GM21737 (cell line): Measurements from ENCODE around the gene EIF5A2.

Source experiments
- ATAC-seq: cut with Tn5 transposase; IDR thresholded peaks from one replicate; pipeline ENCODE4 v1.9.1; 2021; ENCODE audit warnings: mild to moderate bottlenecking, moderate library complexity; ENCODE audit not compliant: unreplicated experiment

Gene EIF5A2

DNA sequence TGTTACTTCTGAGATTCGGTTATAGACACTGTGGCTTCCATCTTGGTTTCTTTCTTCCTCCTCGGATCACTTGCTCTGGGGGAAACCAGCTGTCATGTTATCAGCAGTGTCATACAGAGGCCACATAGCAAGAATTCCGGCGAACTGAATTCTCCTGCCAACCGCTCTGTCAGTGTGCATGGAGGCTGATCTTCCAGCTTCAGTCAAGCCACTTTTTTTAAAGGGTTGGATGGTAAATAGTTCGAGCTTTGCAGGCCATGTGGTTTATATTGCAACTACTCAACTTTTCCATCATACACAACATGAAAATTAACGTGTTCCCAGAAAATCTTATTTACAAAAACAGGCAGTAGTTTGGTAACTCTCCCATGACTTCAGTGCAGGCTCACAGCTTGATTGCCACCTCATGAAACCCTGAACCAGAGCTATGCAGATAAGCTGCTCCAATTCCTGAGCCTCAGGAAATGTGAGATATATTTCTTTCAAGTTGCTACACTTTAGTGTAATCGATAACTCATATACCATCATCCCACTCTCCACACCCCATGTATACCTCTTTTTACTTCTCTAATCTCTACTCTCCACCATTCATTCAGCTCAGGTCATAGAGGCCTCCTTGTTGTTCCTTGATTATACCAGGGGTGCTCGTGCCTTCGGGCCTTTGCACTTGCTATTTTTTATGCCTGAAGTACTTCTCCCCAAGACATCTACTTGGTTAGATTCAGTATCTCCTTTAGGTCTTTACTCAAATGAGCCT lies 45.6 kb downstream of the EIF5A2 start:
- no peak for ATAC-seq

DNA sequence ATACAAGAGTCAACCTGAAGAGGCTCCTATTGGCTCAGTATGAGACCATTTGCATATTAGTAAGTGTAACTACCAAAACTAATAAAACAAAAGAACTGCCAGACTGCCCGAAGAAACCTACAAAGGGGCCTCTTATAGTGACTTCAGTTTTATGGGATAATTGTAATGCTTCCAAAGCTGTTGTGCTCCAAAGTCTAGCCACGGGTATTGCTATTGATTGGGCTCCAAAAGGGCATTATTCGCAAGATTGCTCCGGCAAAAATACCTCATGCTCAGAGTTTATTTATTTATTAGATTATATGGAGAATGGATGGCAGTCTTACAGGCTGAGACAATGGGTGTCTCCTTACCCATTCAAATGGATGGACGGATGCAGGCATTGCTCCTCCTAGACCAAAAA lies 49.8 kb downstream of the EIF5A2 start:
- ATAC-seq: no peak

DNA sequence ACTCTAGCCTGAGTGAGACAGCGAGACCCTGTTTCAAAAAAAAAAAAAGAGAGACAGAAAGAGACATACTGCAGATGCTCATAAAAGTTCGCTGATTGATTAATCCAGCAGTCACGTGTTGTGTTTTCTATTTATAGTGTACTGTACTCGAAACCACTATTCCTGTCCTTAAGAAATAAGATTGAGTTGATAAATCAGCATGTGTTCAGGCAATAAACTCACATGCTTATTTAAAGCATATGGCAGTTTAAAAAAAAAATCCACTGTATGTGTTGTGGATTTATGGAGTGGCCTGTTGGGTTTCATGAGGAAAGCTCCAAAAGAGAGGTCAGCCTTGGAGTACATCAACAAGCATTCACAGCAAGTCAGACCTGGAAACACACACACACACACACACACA lies 56.1 kb downstream of the EIF5A2 start:
- ATAC-seq: no peak

DNA sequence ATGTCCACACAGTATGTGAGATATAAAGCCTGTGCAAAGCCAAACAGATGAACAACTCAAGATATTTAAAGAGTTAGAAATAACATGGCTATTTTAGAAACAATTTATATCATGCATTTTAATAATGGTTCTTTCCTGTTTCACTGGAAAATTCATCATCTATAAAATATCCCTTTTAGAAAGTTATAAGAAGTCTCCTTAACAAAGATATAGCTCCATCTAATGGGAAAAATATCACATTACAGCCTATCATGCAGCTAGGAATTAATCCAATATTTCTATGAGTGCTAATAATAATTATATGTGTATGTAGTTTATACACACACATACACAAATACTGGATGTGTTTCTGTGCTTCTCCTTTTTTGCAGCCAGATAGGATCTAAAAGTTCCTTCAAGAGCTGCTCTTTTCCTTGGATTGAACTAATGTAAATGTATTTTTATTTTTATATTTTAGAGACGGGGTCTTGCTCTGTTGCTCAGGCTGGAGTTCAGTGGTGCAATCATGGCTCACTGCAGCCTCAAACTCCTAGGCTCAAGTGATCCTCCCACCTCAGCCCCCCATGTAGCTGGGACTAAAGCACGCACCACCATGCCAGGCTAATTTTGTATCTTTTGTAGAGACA lies 60.0 kb downstream of the EIF5A2 start:
- ATAC-seq: no peak

DNA sequence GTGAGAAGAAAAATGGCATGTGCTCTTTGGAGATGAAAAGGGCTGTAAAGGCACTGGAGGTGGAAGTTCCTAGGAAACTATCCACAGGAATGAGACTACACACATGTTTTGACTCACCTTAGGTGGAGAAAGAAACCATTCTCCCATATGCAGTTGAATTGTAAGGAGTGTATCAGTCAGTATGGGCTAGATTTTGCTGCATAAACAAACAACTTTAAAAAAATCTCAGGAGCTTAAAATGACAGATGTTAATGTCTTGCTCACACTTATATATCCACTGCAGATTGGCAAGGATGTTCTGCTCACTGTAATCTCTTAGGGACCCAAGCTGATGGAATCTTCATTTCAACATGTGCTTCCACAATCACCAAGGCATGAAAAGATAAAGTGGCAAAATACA lies 64.1 kb downstream of the EIF5A2 start:
- no peak for ATAC-seq

DNA sequence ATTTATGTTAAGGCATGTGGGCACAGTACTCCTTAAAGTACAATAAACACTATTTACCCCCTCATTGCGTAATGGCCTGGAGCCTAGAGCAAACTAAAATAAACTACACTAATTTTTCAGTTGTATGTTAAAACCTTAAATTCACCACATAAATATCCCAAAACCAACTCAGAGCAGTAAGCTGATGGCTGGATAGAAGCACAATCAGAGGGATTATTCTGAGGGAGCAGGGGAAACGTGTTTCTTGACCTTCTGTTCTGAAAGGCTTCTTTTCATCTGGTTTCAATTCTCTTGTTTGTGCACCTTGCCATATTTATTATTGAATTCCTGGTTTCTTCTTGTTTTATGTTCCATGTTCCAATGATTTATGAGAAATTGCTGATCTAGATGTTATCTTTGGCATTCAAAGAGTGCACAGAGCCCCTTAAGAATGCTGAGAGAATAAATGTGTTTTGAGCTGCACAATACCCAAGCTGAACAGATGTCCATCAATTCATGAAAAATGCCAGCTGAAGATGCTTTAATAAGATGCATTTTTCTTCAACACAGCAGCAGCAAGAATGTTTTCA lies 68.1 kb downstream of the EIF5A2 start:
- ATAC-seq: no peak

DNA sequence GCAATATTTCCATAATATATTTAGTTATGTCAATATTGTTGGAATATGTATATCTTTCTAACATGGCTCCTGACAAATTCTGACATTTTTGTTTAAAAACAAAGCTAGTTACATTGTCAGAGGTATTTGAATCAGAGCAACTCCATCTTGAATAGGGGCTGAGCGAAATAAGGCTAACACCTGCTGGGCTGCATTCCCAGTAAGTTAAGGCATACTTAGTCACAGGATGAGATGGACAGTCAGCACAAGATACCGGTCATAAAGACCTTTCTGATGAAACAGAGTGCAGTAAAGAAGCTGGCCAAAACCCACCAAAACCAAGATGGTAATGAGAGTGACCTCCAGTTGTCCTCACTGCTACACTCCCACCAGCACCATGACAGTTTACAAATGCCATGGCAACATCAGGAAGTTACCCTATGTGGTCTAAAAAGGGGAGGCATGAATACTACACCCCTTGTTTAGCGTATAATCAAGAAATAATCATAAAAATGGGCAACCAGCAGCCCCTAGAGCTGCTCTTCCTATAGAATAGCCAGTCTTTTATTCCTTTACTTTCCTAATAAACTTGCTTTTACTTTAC lies 68.8 kb downstream of the EIF5A2 start:
- no peak for ATAC-seq
